Glutamatergic neuron (in vitro differentiated cells): ENCODE results near the gene C12orf50. TPM values are rescaled to one million over a fixed set of nuclear protein-coding genes. Genes with fewer than 3 reads are reported as not detected.
"Not testable (repeated sequence)": the region's sequence is repeated elsewhere in the genome, so short reads cannot be mapped to it uniquely, and the experiment has no call there.

Experiments used
- DNase-seq: peaks from one replicate; pipeline ENCODE4 v3.0.0; 2022
- H3K27ac Mint-ChIP-seq: one replicate; pipeline ENCODE4 v1.8.0; 2020; ENCODE audit warnings: mild to moderate bottlenecking, mixed read lengths, inconsistent platforms; ENCODE audit not compliant: unreplicated experiment
- H3K27me3 Mint-ChIP-seq: one replicate; pipeline ENCODE4 v1.8.0; 2020; ENCODE audit warnings: mild to moderate bottlenecking, moderate library complexity, mixed read lengths, inconsistent platforms; ENCODE audit not compliant: unreplicated experiment
- H3K36me3 Mint-ChIP-seq: one replicate; pipeline ENCODE4 v1.8.0; 2020; ENCODE audit warnings: mild to moderate bottlenecking, mixed read lengths, inconsistent platforms; ENCODE audit not compliant: unreplicated experiment
- H3K4me1 Mint-ChIP-seq: one replicate; pipeline ENCODE4 v1.8.0; 2020; ENCODE audit warnings: mild to moderate bottlenecking, low read depth, mixed read lengths, inconsistent platforms; ENCODE audit not compliant: unreplicated experiment
- H3K4me3 Mint-ChIP-seq: one replicate; pipeline ENCODE4 v1.8.0; 2020; ENCODE audit warnings: mild to moderate bottlenecking, mixed read lengths, inconsistent platforms; ENCODE audit not compliant: unreplicated experiment
- H3K9me3 Mint-ChIP-seq: one replicate; pipeline ENCODE4 v1.8.0; 2020; ENCODE audit warnings: mild to moderate bottlenecking, moderate library complexity, mixed read lengths, inconsistent platforms; ENCODE audit not compliant: unreplicated experiment
- CTCF ChIP-seq: fragments of 200-600 bp; sonication (generic); IDR thresholded peaks from one replicate; pipeline ENCODE4 v1.5.0; 2021; ENCODE audit not compliant: partially characterized antibody, unreplicated experiment
- total RNA-seq: library from RNA; stranded (reverse); fragmentation: NEBNext Ultra II Directional; extraction: Animal tissue kit (Norgen Biotek cat#: 25700); gene quantifications from one replicate; pipeline ENCODE4 v1.2.1, GENCODE V29; 2021; ENCODE audit not compliant: unreplicated experiment

C12orf50 gene
- total RNA-seq, 1 donor from 2014 or later, result 0.25 TPM

- Mint-ChIP-seq H3K4me1 (peaks cover 11% of the 10 kb centered on the region), H3K9me3 (peaks cover 2% of the 10 kb centered on the region), H3K4me3 (no peak overlapping the region), H3K27me3 (peaks cover 4% of the 10 kb centered on the region), H3K36me3 (no peaks in the 10 kb centered on the region), H3K27ac (no peak overlapping the region)
- DNase-seq, result no peak
- no peak for TF ChIP-seq CTCF
Measured at GRCh38 chr12:87981495-87981894, 47.7 kb downstream of the C12orf50 start.

GRCh38 chr12:87975879-87976278, 53.3 kb downstream of the C12orf50 start:
- Mint-ChIP-seq H3K4me1 (peaks cover 9% of the 10 kb centered on the region), H3K9me3 (peaks cover 4% of the 10 kb centered on the region), H3K27ac (no peak overlapping the region), H3K4me3 (no peak overlapping the region), H3K36me3 (no peaks in the 10 kb centered on the region), H3K27me3 (no peaks in the 10 kb centered on the region)
- no peak for DNase-seq
- no peak for TF ChIP-seq CTCF

GRCh38 chr12:87967871-87968270, 61.3 kb downstream of the C12orf50 start:
- Mint-ChIP-seq H3K9me3 (peaks cover under 1% of the 10 kb centered on the region), H3K4me3 (no peak overlapping the region), H3K36me3 (no peaks in the 10 kb centered on the region), H3K27ac (no peak overlapping the region), H3K4me1 (no peaks in the 10 kb centered on the region), H3K27me3 (no peaks in the 10 kb centered on the region)
- no peak for TF ChIP-seq CTCF
- DNase-seq, result no peak

- no peak for DNase-seq
- H3K4me3 Mint-ChIP-seq, result no peak overlapping the region
- H3K27ac Mint-ChIP-seq, result no peak overlapping the region
- no peaks in the 10 kb centered on the region for H3K9me3 Mint-ChIP-seq
- H3K36me3 Mint-ChIP-seq, result no peaks in the 10 kb centered on the region
- TF ChIP-seq CTCF, result no peak
- H3K27me3 Mint-ChIP-seq, result peaks cover 1% of the 10 kb centered on the region
- no peaks in the 10 kb centered on the region for H3K4me1 Mint-ChIP-seq
Measured at GRCh38 chr12:87960566-87960965, 68.6 kb downstream of the C12orf50 start.

- H3K4me3 Mint-ChIP-seq, H3K27me3 Mint-ChIP-seq, H3K27ac Mint-ChIP-seq: not testable (repeated sequence)
Measured at GRCh38 chr12:87954028-87954427, 75.2 kb downstream of the C12orf50 start.

More at GRCh38 chr12:87954028-87954427, 75.2 kb downstream of the C12orf50 start:
- not testable (repeated sequence) for H3K4me1 Mint-ChIP-seq, DNase-seq, H3K36me3 Mint-ChIP-seq, H3K9me3 Mint-ChIP-seq
